Thymus (tissue), 11 donors: Measurements from ENCODE around the gene SLC4A2. TPM values are rescaled to one million over a fixed set of nuclear protein-coding genes. Genes with fewer than 3 reads are reported as not detected.
A peak's percentile ranks its signal among the peaks of the same experiment; 100 is the strongest.

Experiments
- DNase-seq, 9 donors: peaks; one replicate each; pipeline ENCODE4 v3.0.0-alpha.2; 2013; ENCODE audit warnings: low spot score in 9 of 9, low read depth in 6 of 9, missing footprints in 1 of 9
- H3K27ac ChIP-seq, 2 donors: one replicate each; pipeline ENCODE4 v1.5.1; 2013; ENCODE audit warnings: control low read depth in 1 of 2, low read depth in 1 of 2, low read length in 1 of 2, mild to moderate bottlenecking in 1 of 2, moderate library complexity in 1 of 2
- H3K27me3 ChIP-seq, 2 donors: one replicate each; pipeline ENCODE4 v1.5.1; 2013; ENCODE audit warnings: low read length in 1 of 2; ENCODE audit not compliant: control insufficient read depth in 2 of 2, insufficient read depth in 1 of 2
- H3K36me3 ChIP-seq, 2 donors: one replicate each; pipeline ENCODE4 v1.5.1; 2013; ENCODE audit warnings: low read length in 1 of 2, mild to moderate bottlenecking in 1 of 2, moderate library complexity in 1 of 2; ENCODE audit not compliant: control insufficient read depth in 2 of 2, insufficient read depth in 2 of 2
- H3K4me1 ChIP-seq, 2 donors: one replicate each; pipeline ENCODE4 v1.5.1; 2013; ENCODE audit warnings: low read length in 2 of 2; ENCODE audit not compliant: control insufficient read depth in 2 of 2, insufficient read depth in 2 of 2
- H3K4me3 ChIP-seq, 2 donors: one replicate each; pipeline ENCODE4 v1.5.1; 2013; ENCODE audit warnings: low read length in 2 of 2, control low read depth in 1 of 2, mild to moderate bottlenecking in 1 of 2
- H3K9me3 ChIP-seq, 2 donors: one replicate each; pipeline ENCODE4 v1.5.1; 2013; ENCODE audit warnings: low read length in 1 of 2, mild to moderate bottlenecking in 1 of 2; ENCODE audit not compliant: control insufficient read depth in 2 of 2, insufficient read depth in 1 of 2
- WGBS: extraction: QIAGEN DNeasy Blood & Tissue Kit; methylation state at CpG from one replicate; pipeline ENCODE4 v1.1.7; 2013; 5-methylcytosine and 5-hydroxymethylcytosine counted together
- polyA plus RNA-seq: library from polyadenylated mRNA; stranded (reverse); fragments of 200-250 nt; gene quantifications from one replicate; pipeline ENCODE4 v1.2.3, GENCODE V29; 2013
- total RNA-seq: library from RNA; stranded (reverse); fragments of 120-200 nt; gene quantifications from one replicate; pipeline ENCODE4 v1.2.4, GENCODE V29; 2013
- donor health status: healthy.

Gene SLC4A2
- total and polyA plus RNA-seq, 2 donors: 22.9 to 89.5 TPM

GRCh38 chr7:151101621-151102396, 42.4 kb downstream of the SLC4A2 start:
- no peak for DNase-seq
- WGBS: 93% methylated on average over 24 of the region's 24 CpGs
- no peak overlapping the region for H3K4me3 ChIP-seq
- no peaks in the 10 kb centered on the region for H3K4me1 ChIP-seq
- peaks cover 0 to 10% of the 10 kb centered on the region in 2 donors for H3K27me3 ChIP-seq
- no peaks in the 10 kb centered on the region for H3K36me3 ChIP-seq
- no peaks in the 10 kb centered on the region for H3K9me3 ChIP-seq
- H3K27ac ChIP-seq: no peak overlapping the region

GRCh38 chr7:151102991-151103390, 43.6 kb downstream of the SLC4A2 start:
- Histone ChIP-seq H3K4me1 (no peaks in the 10 kb centered on the region), H3K4me3 (no peak overlapping the region), H3K27ac (no peak overlapping the region), H3K36me3 (no peaks in the 10 kb centered on the region), H3K9me3 (no peaks in the 10 kb centered on the region), H3K27me3 (peaks cover 0 to 10% of the 10 kb centered on the region in 2 donors)
- no peak for DNase-seq
- WGBS: 78% methylated on average over 3 of the region's 3 CpGs

GRCh38 chr7:151103973-151104372, 44.6 kb downstream of the SLC4A2 start:
- no peak for DNase-seq
- peaks cover 0 to 15% of the 10 kb centered on the region in 2 donors for H3K27me3 ChIP-seq
- H3K4me1 ChIP-seq: no peaks in the 10 kb centered on the region
- H3K27ac ChIP-seq: no peak overlapping the region
- WGBS: 89% methylated on average over 12 of the region's 12 CpGs
- no peaks in the 10 kb centered on the region for H3K36me3 ChIP-seq
- H3K9me3 ChIP-seq: no peaks in the 10 kb centered on the region
- no peak overlapping the region for H3K4me3 ChIP-seq

GRCh38 chr7:151104411-151105235, 45.2 kb downstream of the SLC4A2 start:
- no peaks in the 10 kb centered on the region for H3K36me3 ChIP-seq
- no peaks in the 10 kb centered on the region for H3K9me3 ChIP-seq
- H3K27me3 ChIP-seq: peaks cover 0 to 16% of the 10 kb centered on the region in 2 donors
- no peak for DNase-seq
- no peak overlapping the region for H3K4me3 ChIP-seq
- no peak overlapping the region for H3K27ac ChIP-seq
- no peaks in the 10 kb centered on the region for H3K4me1 ChIP-seq
- WGBS: 68% methylated on average over 23 of the region's 23 CpGs

- peaks cover 0 to 6% of the 10 kb centered on the region in 2 donors for H3K4me1 ChIP-seq
- H3K9me3 ChIP-seq: no peaks in the 10 kb centered on the region
- H3K27ac ChIP-seq: no peak overlapping the region
- DNase-seq: no peak
- peaks cover 0 to 42% of the 10 kb centered on the region in 2 donors for H3K27me3 ChIP-seq
- WGBS: 96% methylated on average over 10 of the region's 10 CpGs
- H3K4me3 ChIP-seq: no peak overlapping the region
- no peaks in the 10 kb centered on the region for H3K36me3 ChIP-seq
Measured at GRCh38 chr7:151107882-151108281, 48.5 kb downstream of the SLC4A2 start.

GRCh38 chr7:151109094-151110048, 50.0 kb downstream of the SLC4A2 start:
- H3K27ac ChIP-seq: no peak overlapping the region
- no peaks in the 10 kb centered on the region for H3K36me3 ChIP-seq
- H3K4me1 ChIP-seq: peaks cover 0 to 11% of the 10 kb centered on the region in 2 donors
- H3K4me3 ChIP-seq: no peak overlapping the region
- H3K9me3 ChIP-seq: no peaks in the 10 kb centered on the region
- peaks cover 7 to 57% of the 10 kb centered on the region in 2 donors for H3K27me3 ChIP-seq
- WGBS: 94% methylated on average over 15 of the region's 15 CpGs
- no peak for DNase-seq

GRCh38 chr7:151110236-151110940, 51.0 kb downstream of the SLC4A2 start:
- H3K9me3 ChIP-seq: no peaks in the 10 kb centered on the region
- H3K27ac ChIP-seq: no peak overlapping the region
- H3K4me3 ChIP-seq: no peak overlapping the region
- peaks cover 0 to 11% of the 10 kb centered on the region in 2 donors for H3K4me1 ChIP-seq
- H3K36me3 ChIP-seq: no peaks in the 10 kb centered on the region
- H3K27me3 ChIP-seq: peaks cover 17 to 53% of the 10 kb centered on the region in 2 donors
- DNase-seq: no peak
- WGBS: 92% methylated on average over 11 of the region's 11 CpGs

GRCh38 chr7:151110941-151111645, 51.7 kb downstream of the SLC4A2 start:
- no peak overlapping the region for H3K4me3 ChIP-seq
- H3K4me1 ChIP-seq: peaks cover 0 to 11% of the 10 kb centered on the region in 2 donors
- H3K36me3 ChIP-seq: no peaks in the 10 kb centered on the region
- no peaks in the 10 kb centered on the region for H3K9me3 ChIP-seq
- WGBS: 55% methylated on average over 20 of the region's 20 CpGs
- DNase-seq: peak in 7 of 9 donors; percentile 38 to 71 (median 56)
- peaks cover 24 to 60% of the 10 kb centered on the region in 2 donors for H3K27me3 ChIP-seq
- no peak overlapping the region for H3K27ac ChIP-seq
